WTC11 (cell line): Measurements from ENCODE around the gene NMT2. TPM values are rescaled to one million over a fixed set of nuclear protein-coding genes. Genes with fewer than 3 reads are reported as not detected.
A peak's percentile ranks its signal among the peaks of the same experiment; 100 is the strongest.

Experiments used
- AFF4 ChIP-seq: sonication (generic); formaldehyde crosslinking; IDR thresholded peaks from 2 replicates; pipeline ENCODE4 v1.8.1; 2023; ENCODE audit warnings: mild to moderate bottlenecking, missing genetic modification reagents, borderline replicate concordance
- ATF6 ChIP-seq: sonication (generic); formaldehyde crosslinking; IDR thresholded peaks from 2 replicates; pipeline ENCODE4 v1.8.1; 2023; ENCODE audit warnings: mild to moderate bottlenecking, missing genetic modification reagents
- E2F4 ChIP-seq: sonication (generic); formaldehyde crosslinking; IDR thresholded peaks from 2 replicates; pipeline ENCODE4 v1.8.1; 2022; ENCODE audit warnings: low read depth, mild to moderate bottlenecking, moderate library complexity, missing genetic modification reagents, borderline replicate concordance
- EMX1 ChIP-seq: fragments of 250-450 bp; sonication (Bioruptor Pico); IDR thresholded peaks from 2 replicates; pipeline ENCODE4 v1.8.0; 2021; ENCODE audit warnings: mild to moderate bottlenecking
- ERG ChIP-seq: fragments of 250-450 bp; sonication (Bioruptor Pico); IDR thresholded peaks from 2 replicates; pipeline ENCODE4 v1.8.0; 2021; ENCODE audit warnings: mild to moderate bottlenecking
- GRHL2 ChIP-seq: fragments of 250-450 bp; sonication (Bioruptor Pico); IDR thresholded peaks from 2 replicates; pipeline ENCODE4 v1.8.0; 2022; ENCODE audit warnings: mild to moderate bottlenecking, moderate library complexity; ENCODE audit not compliant: insufficient replicate concordance, severe bottlenecking
- NFYB ChIP-seq: sonication (generic); formaldehyde crosslinking; conservative IDR thresholded peaks from 2 replicates; pipeline ENCODE4 v1.8.0; 2022; ENCODE audit warnings: low read depth, missing genetic modification reagents
- PRDM15 ChIP-seq: sonication (generic); formaldehyde crosslinking; IDR thresholded peaks from 2 replicates; pipeline ENCODE4 v1.8.0; 2022; ENCODE audit warnings: missing genetic modification reagents
- RELA ChIP-seq: sonication (generic); formaldehyde crosslinking; IDR thresholded peaks from 2 replicates; pipeline ENCODE4 v1.8.1; 2022; ENCODE audit warnings: missing genetic modification reagents, mild to moderate bottlenecking, borderline replicate concordance
- SMAD4 ChIP-seq: sonication (generic); formaldehyde crosslinking; IDR thresholded peaks from 2 replicates; pipeline ENCODE4 v1.8.0; 2022; ENCODE audit warnings: mild to moderate bottlenecking, missing genetic modification reagents
- TEAD4 ChIP-seq: sonication (generic); formaldehyde crosslinking; IDR thresholded peaks from 2 replicates; pipeline ENCODE4 v1.8.0; 2022; ENCODE audit warnings: mild to moderate bottlenecking, missing genetic modification reagents
- ZNF263 ChIP-seq: sonication (generic); formaldehyde crosslinking; IDR thresholded peaks from 2 replicates; pipeline ENCODE4 v1.8.1; 2022; ENCODE audit warnings: low read depth, mild to moderate bottlenecking, moderate library complexity, missing genetic modification reagents
- total RNA-seq: library from RNA; stranded (reverse); gene quantifications from 3 replicates; pipeline ENCODE4 v1.2.3, GENCODE V29; 2021
- TF ChIP-seq, protein P1 (sequence below): fragments of 250-450 bp; sonication (Bioruptor Pico); IDR thresholded peaks from 2 replicates; pipeline ENCODE4 v1.9.0; 2021; ENCODE audit warnings: mild to moderate bottlenecking
- TF ChIP-seq, protein P2 (sequence below): fragments of 250-450 bp; sonication (Bioruptor Pico); IDR thresholded peaks from 2 replicates; pipeline ENCODE4 v1.9.0; 2021; ENCODE audit warnings: mild to moderate bottlenecking, borderline replicate concordance

NMT2 gene
- total RNA-seq, 1 experiment from 2014 or later = 11.7 TPM

GRCh38 chr10:15088428-15089261 lies 79.8 kb downstream of the NMT2 start, which contains the start of gene ACBD7 (continued):
- TF ChIP-seq EMX1 (CRISPR knock-in tag) (no peak), SMAD4 (CRISPR knock-in tag) (no peak), ZNF263 (CRISPR knock-in tag) (peak; percentile 89), TEAD4 (CRISPR knock-in tag) (no peak), GRHL2 (CRISPR knock-in tag) (no peak), PRDM15 (CRISPR knock-in tag) (peak; percentile 94), ATF6 (no peak), ERG (CRISPR knock-in tag) (no peak), RELA (CRISPR knock-in tag) (0 out of 2 replicates have a peak, but pooled peaks have one; percentile 63), NFYB (CRISPR knock-in tag) (peak; percentile 89), E2F4 (0 out of 2 replicates have a peak, but pooled peaks have one; percentile 50), AFF4 (CRISPR knock-in tag) (no peak)
- TF ChIP-seq, protein P1, sequence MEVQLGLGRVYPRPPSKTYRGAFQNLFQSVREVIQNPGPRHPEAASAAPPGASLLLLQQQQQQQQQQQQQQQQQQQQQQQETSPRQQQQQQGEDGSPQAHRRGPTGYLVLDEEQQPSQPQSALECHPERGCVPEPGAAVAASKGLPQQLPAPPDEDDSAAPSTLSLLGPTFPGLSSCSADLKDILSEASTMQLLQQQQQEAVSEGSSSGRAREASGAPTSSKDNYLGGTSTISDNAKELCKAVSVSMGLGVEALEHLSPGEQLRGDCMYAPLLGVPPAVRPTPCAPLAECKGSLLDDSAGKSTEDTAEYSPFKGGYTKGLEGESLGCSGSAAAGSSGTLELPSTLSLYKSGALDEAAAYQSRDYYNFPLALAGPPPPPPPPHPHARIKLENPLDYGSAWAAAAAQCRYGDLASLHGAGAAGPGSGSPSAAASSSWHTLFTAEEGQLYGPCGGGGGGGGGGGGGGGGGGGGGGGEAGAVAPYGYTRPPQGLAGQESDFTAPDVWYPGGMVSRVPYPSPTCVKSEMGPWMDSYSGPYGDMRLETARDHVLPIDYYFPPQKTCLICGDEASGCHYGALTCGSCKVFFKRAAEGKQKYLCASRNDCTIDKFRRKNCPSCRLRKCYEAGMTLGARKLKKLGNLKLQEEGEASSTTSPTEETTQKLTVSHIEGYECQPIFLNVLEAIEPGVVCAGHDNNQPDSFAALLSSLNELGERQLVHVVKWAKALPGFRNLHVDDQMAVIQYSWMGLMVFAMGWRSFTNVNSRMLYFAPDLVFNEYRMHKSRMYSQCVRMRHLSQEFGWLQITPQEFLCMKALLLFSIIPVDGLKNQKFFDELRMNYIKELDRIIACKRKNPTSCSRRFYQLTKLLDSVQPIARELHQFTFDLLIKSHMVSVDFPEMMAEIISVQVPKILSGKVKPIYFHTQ (CRISPR knock-in tag) = no peak
- TF ChIP-seq, protein P2, sequence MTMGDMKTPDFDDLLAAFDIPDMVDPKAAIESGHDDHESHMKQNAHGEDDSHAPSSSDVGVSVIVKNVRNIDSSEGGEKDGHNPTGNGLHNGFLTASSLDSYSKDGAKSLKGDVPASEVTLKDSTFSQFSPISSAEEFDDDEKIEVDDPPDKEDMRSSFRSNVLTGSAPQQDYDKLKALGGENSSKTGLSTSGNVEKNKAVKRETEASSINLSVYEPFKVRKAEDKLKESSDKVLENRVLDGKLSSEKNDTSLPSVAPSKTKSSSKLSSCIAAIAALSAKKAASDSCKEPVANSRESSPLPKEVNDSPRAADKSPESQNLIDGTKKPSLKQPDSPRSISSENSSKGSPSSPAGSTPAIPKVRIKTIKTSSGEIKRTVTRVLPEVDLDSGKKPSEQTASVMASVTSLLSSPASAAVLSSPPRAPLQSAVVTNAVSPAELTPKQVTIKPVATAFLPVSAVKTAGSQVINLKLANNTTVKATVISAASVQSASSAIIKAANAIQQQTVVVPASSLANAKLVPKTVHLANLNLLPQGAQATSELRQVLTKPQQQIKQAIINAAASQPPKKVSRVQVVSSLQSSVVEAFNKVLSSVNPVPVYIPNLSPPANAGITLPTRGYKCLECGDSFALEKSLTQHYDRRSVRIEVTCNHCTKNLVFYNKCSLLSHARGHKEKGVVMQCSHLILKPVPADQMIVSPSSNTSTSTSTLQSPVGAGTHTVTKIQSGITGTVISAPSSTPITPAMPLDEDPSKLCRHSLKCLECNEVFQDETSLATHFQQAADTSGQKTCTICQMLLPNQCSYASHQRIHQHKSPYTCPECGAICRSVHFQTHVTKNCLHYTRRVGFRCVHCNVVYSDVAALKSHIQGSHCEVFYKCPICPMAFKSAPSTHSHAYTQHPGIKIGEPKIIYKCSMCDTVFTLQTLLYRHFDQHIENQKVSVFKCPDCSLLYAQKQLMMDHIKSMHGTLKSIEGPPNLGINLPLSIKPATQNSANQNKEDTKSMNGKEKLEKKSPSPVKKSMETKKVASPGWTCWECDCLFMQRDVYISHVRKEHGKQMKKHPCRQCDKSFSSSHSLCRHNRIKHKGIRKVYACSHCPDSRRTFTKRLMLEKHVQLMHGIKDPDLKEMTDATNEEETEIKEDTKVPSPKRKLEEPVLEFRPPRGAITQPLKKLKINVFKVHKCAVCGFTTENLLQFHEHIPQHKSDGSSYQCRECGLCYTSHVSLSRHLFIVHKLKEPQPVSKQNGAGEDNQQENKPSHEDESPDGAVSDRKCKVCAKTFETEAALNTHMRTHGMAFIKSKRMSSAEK (CRISPR knock-in tag) = no peak
